ENCODE results near the gene TUBB.
"Not testable (repeated sequence)": the region's sequence is repeated elsewhere in the genome, so short reads cannot be mapped to it uniquely, and the experiment has no call there.

DNA sequence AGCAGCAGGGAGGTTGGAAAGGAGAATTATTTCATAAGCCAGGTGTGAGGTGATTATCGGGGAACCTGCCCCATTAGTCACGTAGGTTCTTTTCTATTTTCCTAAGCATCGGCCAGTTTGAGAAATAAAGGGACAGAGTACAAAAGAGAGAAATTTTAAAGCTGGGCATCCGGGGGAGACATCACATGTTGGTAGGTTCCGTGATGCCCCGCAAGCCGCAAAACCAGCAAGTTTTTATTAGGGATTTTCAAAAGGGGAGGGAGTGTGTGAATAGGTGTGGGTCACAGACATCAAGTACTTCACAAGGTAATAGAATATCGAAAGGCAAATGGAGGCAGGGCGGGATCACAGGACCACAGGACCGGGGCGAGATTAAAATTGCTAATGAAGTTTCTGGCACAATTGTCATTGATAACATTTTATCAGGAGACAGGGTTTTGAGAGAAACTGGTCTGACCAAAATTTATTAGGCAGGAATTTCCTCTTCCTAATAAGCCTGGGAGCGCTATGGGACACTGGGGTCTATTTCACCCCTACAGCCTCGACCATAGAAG, 44.4 kb downstream of the TUBB start:
- TF ChIP-seq, protein P1, sequence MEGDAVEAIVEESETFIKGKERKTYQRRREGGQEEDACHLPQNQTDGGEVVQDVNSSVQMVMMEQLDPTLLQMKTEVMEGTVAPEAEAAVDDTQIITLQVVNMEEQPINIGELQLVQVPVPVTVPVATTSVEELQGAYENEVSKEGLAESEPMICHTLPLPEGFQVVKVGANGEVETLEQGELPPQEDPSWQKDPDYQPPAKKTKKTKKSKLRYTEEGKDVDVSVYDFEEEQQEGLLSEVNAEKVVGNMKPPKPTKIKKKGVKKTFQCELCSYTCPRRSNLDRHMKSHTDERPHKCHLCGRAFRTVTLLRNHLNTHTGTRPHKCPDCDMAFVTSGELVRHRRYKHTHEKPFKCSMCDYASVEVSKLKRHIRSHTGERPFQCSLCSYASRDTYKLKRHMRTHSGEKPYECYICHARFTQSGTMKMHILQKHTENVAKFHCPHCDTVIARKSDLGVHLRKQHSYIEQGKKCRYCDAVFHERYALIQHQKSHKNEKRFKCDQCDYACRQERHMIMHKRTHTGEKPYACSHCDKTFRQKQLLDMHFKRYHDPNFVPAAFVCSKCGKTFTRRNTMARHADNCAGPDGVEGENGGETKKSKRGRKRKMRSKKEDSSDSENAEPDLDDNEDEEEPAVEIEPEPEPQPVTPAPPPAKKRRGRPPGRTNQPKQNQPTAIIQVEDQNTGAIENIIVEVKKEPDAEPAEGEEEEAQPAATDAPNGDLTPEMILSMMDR (IDR thresholded peaks at IDR 0.05): not testable (repeated sequence)
- not testable (repeated sequence) for TF ChIP-seq POLR2A (IDR thresholded peaks at IDR 0.05)
